RWPE2 (cell line): ENCODE measurements around the gene ACAN.

ENCODE experiments used
- ATAC-seq: fragments of 200-7000 bp; cut with Tn5 transposase; 3 replicates; pipeline ENCODE4 v1.9.1; 2021; ENCODE audit warnings: low read depth
- DNase-seq: peaks from one replicate; pipeline ENCODE4 v3.0.0-alpha.2; 2020; ENCODE audit warnings: low spot score
- H3K27ac ChIP-seq: fragments of 450-650 bp; 2 replicates; pipeline ENCODE4 v1.5.1; 2017; ENCODE audit warnings: mild to moderate bottlenecking; ENCODE audit not compliant: poor library complexity, severe bottlenecking
- H3K27me3 ChIP-seq: fragments of 250-450 bp; sonication (Bioruptor Pico); 2 replicates; pipeline ENCODE4 v1.5.1; 2021; ENCODE audit warnings: mild to moderate bottlenecking, moderate library complexity; ENCODE audit not compliant: insufficient read depth, poor library complexity, severe bottlenecking
- H3K36me3 ChIP-seq: fragments of 250-450 bp; sonication (Bioruptor Pico); 2 replicates; pipeline ENCODE4 v1.5.1; 2020; ENCODE audit warnings: low read depth, mild to moderate bottlenecking, moderate library complexity
- H3K4me1 ChIP-seq: fragments of 250-450 bp; sonication (Bioruptor Pico); 2 replicates; pipeline ENCODE4 v1.5.1; 2021; ENCODE audit warnings: mild to moderate bottlenecking, moderate library complexity; ENCODE audit not compliant: insufficient read depth, poor library complexity, severe bottlenecking
- H3K4me3 ChIP-seq: fragments of 250-450 bp; sonication (Bioruptor Pico); 2 replicates; pipeline ENCODE4 v1.5.1; 2021; ENCODE audit warnings: mild to moderate bottlenecking, moderate library complexity; ENCODE audit not compliant: severe bottlenecking
- H3K9me3 ChIP-seq: fragments of 250-450 bp; sonication (Bioruptor Pico); 2 replicates; pipeline ENCODE4 v1.5.1; 2021; ENCODE audit warnings: mild to moderate bottlenecking, moderate library complexity; ENCODE audit not compliant: severe bottlenecking
- TF ChIP-seq, protein P1 (sequence below): fragments of 450-650 bp; IDR thresholded peaks from one replicate; pipeline ENCODE4 v1.5.1; 2017; ENCODE audit warnings: mild to moderate bottlenecking, moderate library complexity; ENCODE audit not compliant: poor library complexity, severe bottlenecking

The ACAN gene

DNA sequence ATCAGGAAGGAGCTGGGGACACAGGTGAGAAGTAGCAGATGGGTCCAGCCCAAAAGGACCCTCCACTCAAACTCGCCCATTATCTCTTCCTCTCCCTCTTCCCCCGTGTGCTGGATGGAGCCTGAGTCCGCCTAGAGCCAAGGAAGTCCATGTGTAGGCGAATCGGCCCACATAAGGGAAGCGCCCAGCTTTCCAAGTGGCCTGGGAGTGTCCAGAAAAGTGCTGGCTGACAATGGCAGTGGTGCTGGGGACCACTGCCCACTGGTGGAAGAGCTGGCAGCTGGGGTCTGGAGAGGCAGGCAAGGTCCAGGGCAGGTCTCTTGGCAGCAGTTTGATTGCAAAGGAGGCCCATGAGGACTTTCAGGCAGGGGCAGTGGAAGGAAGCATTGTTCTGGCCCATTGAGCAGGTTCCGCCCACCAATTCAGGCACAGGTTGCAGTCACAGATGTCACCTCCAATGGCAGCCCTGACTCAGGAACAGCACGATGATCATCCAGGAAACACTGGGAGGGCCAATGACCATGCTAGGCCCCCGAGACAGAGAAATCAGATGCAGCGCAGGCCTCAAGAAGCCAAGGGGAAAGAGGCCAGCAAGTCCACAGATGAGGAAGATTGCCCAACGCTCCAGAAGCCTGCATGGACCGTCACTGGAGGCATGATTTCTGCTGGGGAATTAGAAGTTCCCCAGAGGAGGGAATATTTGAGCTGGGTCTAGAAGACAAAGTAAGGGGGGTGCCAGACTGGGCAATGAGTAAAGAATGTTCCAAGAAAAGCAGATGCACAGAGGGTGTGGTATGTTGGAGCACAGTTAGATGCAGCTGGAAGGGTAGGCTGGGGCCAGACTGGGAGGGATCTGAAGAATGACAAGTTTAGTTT lies 107.0 kb downstream of the ACAN start:
- Histone ChIP-seq H3K27ac (no peak overlapping the region), H3K4me1 (peaks cover 14% of the 10 kb centered on the region)
- TF ChIP-seq, protein P1, sequence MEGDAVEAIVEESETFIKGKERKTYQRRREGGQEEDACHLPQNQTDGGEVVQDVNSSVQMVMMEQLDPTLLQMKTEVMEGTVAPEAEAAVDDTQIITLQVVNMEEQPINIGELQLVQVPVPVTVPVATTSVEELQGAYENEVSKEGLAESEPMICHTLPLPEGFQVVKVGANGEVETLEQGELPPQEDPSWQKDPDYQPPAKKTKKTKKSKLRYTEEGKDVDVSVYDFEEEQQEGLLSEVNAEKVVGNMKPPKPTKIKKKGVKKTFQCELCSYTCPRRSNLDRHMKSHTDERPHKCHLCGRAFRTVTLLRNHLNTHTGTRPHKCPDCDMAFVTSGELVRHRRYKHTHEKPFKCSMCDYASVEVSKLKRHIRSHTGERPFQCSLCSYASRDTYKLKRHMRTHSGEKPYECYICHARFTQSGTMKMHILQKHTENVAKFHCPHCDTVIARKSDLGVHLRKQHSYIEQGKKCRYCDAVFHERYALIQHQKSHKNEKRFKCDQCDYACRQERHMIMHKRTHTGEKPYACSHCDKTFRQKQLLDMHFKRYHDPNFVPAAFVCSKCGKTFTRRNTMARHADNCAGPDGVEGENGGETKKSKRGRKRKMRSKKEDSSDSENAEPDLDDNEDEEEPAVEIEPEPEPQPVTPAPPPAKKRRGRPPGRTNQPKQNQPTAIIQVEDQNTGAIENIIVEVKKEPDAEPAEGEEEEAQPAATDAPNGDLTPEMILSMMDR: no peak

GRCh38 chr15:88911766-88912118 lies 108.5 kb downstream of the ACAN start:
- H3K4me1 ChIP-seq: peaks cover 17% of the 10 kb centered on the region
- peaks cover 27% of the 10 kb centered on the region for H3K36me3 ChIP-seq
- H3K27ac ChIP-seq: peak overlapping the region; percentile 71
- no peaks in the 10 kb centered on the region for H3K9me3 ChIP-seq
- DNase-seq (peak; percentile 89), ATAC-seq (peak; percentile 72)
- TF ChIP-seq, protein P1: peak; percentile 49
- peak overlapping the region; percentile 65 for H3K4me3 ChIP-seq
- H3K27me3 ChIP-seq: no peaks in the 10 kb centered on the region

More for the DNA sequence above, 107.0 kb downstream of the ACAN start:
- no peaks in the 10 kb centered on the region for H3K27me3 ChIP-seq
- H3K4me3 ChIP-seq: no peak overlapping the region
- H3K9me3 ChIP-seq: no peaks in the 10 kb centered on the region
- no peak for ATAC-seq
- H3K36me3 ChIP-seq: peaks cover 42% of the 10 kb centered on the region
- DNase-seq: no peak

DNA sequence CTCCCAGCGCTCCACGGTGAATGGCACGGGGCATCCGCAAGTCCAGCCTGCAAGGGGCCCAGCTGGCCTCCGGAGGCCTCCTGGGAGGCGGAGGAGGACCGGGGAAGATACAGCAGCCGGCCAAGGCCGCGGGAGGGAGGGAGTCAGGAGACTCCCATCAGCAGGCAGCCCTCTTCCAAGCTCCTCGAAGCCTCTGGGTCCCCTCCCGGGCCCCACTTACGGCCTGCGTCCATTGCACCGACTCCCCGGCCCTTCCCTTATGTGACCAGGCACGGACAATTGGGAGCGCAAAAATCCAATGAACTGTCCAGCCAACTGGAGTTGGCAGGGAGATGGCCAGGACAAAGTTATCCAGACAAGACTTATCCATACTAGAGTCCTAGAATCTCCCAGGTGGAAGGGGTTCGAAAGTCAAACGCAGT lies 109.3 kb downstream of the ACAN start:
- H3K27ac ChIP-seq: peak overlapping the region; percentile 71
- DNase-seq (no peak), ATAC-seq (peak; percentile 28)
- H3K36me3 ChIP-seq: peaks cover 26% of the 10 kb centered on the region
- H3K4me1 ChIP-seq: peaks cover 17% of the 10 kb centered on the region
- TF ChIP-seq, protein P1: no peak
- no peaks in the 10 kb centered on the region for H3K27me3 ChIP-seq
- H3K9me3 ChIP-seq: no peaks in the 10 kb centered on the region
- peak overlapping the region; percentile 65 for H3K4me3 ChIP-seq

GRCh38 chr15:88913017-88913849 lies 110.0 kb downstream of the ACAN start, which contains the start of gene MFGE8:
MFGE8 (minus strand) TSS chr15:88913379; CDS start chr15:88913319, 60 bp downstream.
- Histone ChIP-seq H3K9me3 (no peaks in the 10 kb centered on the region), H3K27me3 (no peaks in the 10 kb centered on the region), H3K27ac (peak within 1 kb of the TSS; percentile 71), H3K36me3 (peaks cover 26% of the 10 kb centered on the region), H3K4me3 (peak within 1 kb of the TSS; percentile 65), H3K4me1 (peaks cover 22% of the 10 kb centered on the region)
- peak; percentile 89 for DNase-seq
- TF ChIP-seq, protein P1: peak; percentile 32
- ATAC-seq: peak; percentile 80
